Ovary (tissue), 3 donors: ENCODE measurements around the gene NELL1.

Source experiments
- POLR2A ChIP-seq: fragments of 450-650 bp; IDR thresholded peaks from one replicate; pipeline ENCODE4 v1.6.1; 2017; ENCODE audit warnings: antibody characterized with exemption, mild to moderate bottlenecking, moderate library complexity
- TF ChIP-seq, protein P1 (sequence below), 3 donors: fragments of 450-650 bp in 2 of 3; fragments of 200-600 bp in 1 of 3; IDR thresholded peaks; one replicate each; pipeline versions ENCODE4 v1.5.1 to v1.8.0; 2016 to 2022; ENCODE audit warnings: antibody characterized with exemption in 3 of 3, mild to moderate bottlenecking in 1 of 3
- donor health status: DM: no; HTN: no; CAD: no.

DNA sequence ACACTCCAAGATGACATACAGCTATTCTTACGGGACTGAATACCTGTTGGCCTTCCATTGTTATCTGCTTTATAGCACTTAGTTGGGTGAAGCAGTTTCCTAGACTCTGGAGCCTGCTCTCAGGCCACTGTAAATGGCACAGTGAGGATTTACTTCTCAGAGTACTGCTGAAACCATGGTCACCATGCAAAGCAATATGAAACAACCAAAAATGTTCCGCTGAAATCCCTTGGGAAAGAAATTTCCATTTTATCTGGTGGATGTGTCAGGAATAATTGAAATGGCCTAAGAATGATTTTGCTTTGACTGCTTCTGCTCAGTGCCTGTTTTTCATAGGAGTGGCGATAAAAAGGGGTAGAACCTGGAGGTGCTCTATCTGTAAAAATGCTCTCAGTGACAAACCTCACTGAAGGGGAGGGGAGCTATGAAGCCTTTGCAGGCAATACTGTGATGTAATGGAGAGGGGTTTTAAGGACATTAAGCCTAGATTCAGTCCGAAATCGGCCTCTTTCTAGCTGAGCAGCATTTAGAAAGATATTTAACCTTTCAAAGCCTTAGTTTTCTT is 871.9 kb downstream of the NELL1 start:
- TF ChIP-seq, protein P1, sequence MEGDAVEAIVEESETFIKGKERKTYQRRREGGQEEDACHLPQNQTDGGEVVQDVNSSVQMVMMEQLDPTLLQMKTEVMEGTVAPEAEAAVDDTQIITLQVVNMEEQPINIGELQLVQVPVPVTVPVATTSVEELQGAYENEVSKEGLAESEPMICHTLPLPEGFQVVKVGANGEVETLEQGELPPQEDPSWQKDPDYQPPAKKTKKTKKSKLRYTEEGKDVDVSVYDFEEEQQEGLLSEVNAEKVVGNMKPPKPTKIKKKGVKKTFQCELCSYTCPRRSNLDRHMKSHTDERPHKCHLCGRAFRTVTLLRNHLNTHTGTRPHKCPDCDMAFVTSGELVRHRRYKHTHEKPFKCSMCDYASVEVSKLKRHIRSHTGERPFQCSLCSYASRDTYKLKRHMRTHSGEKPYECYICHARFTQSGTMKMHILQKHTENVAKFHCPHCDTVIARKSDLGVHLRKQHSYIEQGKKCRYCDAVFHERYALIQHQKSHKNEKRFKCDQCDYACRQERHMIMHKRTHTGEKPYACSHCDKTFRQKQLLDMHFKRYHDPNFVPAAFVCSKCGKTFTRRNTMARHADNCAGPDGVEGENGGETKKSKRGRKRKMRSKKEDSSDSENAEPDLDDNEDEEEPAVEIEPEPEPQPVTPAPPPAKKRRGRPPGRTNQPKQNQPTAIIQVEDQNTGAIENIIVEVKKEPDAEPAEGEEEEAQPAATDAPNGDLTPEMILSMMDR (IDR thresholded peaks at IDR 0.05) = no peak
- no peak for TF ChIP-seq POLR2A
